Activated CD8-positive, alpha-beta memory T cell treated with anti-CD3 and anti-CD28 coated beads, Interleukin-2, amount 50 U/mL, for 4 hours (primary cell): ENCODE data around the gene MZF1.

Experiments
- DNase-seq: peaks from one replicate; pipeline ENCODE4 v3.0.0-alpha.2; 2020

MZF1 gene

GRCh38 chr19:58569943-58570670, 3.0 kb downstream of the MZF1 start:
- DNase-seq = peak; percentile 11

- DNase-seq = peak; percentile 7
Observed at GRCh38 chr19:58569191-58569942, 3.8 kb downstream of the MZF1 start.

GRCh38 chr19:58568453-58569130, 4.5 kb downstream of the MZF1 start:
- peak; percentile 9 for DNase-seq

GRCh38 chr19:58566989-58567388, 6.1 kb downstream of the MZF1 start:
- no peak for DNase-seq

GRCh38 chr19:58563823-58564222, 9.3 kb downstream of the MZF1 start:
- no peak for DNase-seq

GRCh38 chr19:58563034-58563573, 10.0 kb downstream of the MZF1 start:
- no peak for DNase-seq

GRCh38 chr19:58562122-58563033, 10.8 kb downstream of the MZF1 start:
- DNase-seq = no peak

GRCh38 chr19:58561373-58562121, 11.6 kb downstream of the MZF1 start:
- DNase-seq = no peak

- DNase-seq = no peak
Observed at GRCh38 chr19:58560921-58561320, 12.2 kb downstream of the MZF1 start.

- no peak for DNase-seq
Observed at GRCh38 chr19:58560007-58560887, 12.9 kb downstream of the MZF1 start.

- peak; percentile 56 for DNase-seq
Observed at GRCh38 chr19:58559275-58560006, 13.7 kb downstream of the MZF1 start.

GRCh38 chr19:58558623-58559274, 14.4 kb downstream of the MZF1 start:
- DNase-seq = peak; percentile 99

GRCh38 chr19:58558066-58558622, 15.0 kb downstream of the MZF1 start, which contains the start of gene UBE2M:
TSS of gene UBE2M (minus strand) at chr19:58558611. CDS start at chr19:58558381, 230 bp downstream.
- DNase-seq = peak; percentile 51

GRCh38 chr19:58557221-58558065, 15.7 kb downstream of the MZF1 start:
- DNase-seq = no peak

- no peak for DNase-seq
Observed at GRCh38 chr19:58556622-58557220, 16.4 kb downstream of the MZF1 start.

GRCh38 chr19:58555920-58556621, 17.1 kb downstream of the MZF1 start:
- DNase-seq = no peak
